ENCODE measurements around the gene ASB7.
"Not testable (repeated sequence)": the region's sequence is repeated elsewhere in the genome, so short reads cannot be mapped to it uniquely, and the experiment has no call there.

ASB7 gene

DNA sequence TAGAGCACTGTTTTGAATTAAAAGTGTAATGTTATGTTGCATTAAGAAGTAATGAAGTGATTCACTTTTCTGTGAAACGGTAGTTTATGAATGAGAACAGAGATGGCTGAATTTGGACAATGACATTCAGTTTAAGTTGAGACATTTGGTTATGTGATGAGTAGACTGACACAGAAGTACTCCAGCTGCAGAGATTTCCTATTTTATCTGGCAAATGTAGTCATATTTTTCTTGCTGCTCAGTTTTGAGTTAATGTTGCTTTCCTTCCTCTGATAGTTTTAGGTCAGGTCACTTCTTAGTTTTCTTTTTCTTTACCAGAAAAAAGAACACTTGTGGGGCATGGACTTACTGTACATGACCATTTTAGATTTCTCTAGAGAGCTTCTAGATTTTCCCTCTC, 51.2 kb downstream of the ASB7 start:
- no peak for DNase-seq

DNA sequence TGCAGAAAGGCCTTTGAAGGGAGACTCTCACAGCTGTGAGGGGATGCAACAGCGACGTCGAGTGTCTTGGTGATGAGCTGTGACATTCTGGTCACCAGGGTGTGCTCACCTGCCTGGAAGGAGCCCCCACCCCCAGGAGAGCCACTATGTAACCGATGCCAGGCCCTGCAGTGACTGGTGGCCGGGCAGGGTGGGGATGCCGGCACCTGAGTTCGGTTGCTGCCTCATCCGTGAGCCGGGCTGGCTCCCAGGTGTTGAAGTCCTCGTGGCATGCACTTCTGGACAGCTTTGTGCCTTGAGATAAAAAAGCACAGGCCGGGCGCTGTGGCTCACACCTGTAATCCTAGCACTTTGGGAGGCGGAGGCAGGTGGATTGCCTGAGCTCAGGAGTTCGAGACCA, 56.5 kb downstream of the ASB7 start:
- no peak for DNase-seq

DNA sequence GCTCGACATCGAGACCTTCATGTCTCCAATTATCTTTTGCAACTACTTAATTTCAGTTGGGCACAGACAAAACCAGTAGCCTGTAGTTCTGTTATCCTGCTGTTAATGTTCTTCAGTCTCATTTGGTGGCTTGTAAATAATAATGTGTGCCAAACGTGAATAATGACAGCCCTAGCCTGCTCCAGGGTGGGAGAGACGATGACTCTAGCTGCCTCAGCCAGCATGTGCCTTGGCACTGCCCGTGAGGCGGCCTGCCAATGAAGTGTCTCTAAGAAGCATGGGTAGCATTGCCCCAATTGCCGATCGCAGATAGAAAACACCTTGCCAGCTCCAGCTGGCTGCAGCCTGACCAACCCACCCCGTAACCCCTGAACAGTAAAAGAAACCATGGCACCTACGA, 58.8 kb downstream of the ASB7 start:
- DNase-seq: no peak

DNA sequence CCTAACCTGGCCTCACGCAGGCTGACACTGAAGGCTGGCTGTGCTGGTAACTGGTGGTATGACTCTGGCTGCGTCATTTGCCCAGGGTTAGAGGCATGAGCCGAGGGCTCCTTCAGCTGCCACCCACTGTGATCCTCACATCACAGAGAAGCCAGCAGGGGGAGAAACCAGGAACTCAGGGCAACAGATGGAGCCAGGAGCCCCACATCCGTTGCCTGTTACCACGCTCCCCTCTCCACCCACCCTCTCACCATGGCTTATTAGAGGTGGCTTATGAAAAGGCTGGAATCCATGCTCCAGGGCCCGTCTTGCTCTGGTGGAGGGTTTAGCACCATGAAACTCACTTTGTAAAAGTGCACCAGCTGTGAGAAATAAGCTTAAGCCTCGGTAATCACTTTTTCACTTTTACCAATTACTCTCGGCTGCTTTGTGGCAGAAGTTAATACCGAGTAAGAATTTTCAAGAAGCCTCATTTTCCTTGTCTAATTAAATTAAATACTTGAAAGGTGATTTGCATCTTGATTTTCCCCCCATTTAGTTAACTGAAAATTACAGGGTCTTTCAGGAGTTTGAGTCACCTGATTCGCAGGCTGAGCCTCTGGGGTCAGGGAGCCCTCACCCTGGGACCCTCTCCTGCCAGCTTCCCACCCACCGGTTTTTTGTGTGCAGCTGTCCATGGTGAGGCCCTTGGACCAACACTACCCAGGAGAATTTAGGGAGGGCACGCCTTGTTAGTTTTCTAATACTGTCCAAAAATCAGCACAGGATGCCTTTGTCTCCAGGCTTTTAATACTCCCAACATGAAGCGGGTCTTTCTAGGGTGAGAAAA, 60.9 kb downstream of the ASB7 start:
- no peak for DNase-seq

- DNase-seq: no peak
Observed at GRCh38 chr15:100663915-100664281, 61.5 kb downstream of the ASB7 start.

DNA sequence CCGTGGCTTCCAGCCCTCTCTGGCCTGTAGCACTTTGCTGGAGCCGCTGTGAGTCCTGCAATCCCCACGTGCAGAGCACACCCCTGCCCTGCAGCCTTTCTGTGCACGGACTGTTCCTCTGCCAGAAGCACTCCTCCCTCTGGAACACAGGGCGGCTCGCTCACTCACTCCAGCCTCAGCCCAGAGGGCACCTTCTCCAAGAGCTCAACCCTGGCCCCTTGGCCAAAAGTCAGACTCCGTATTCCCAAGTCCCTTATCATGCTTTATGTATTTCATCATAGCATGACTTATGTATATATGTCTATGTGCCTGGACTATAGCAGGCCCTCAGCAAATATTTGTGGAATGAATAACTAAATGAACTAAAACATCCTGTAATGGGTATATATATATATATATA, 63.2 kb downstream of the ASB7 start:
- DNase-seq: no peak

DNA sequence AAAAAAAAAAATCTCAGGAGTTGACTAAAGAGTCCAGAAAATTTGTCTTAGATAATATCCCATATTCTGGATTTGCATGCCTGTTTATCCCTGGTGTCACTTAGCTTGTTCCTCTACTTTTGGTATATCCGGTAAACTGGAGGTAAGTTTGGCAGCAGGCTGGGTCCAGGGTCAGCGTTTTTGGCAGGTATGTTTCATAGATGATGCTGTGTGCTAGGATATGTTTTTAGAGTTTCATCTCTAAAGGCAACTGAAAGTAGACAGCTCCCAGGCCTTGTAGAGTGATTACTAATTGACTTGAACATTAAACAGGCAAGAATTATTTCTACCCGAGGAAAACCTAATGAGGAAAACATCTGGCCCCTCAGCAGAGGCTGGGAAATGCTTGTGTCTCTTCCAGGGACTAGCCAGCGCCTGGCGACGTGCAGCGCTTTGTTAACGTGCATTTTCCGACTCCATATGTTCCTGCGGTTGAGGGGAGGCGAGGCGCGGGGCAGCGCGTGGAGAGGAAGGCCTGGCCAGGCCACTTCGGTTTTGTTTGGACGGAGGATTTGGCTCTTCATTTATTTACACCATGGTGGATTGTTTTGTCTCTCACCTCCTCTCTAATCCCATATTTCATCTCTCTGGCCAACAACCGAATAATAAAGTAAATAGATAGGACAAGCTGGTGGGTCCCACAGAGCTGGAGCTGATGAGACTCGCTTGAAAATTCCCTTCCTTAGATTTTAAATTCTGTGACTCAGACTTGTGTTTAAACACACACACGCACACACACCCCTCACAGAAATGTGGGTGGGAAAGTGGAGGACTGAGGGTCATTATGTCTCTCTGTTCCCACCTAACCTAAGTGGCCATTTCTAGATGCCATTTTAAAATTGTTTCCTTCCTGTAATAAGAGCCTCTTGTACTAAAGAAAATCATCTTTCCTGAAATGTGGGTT, 65.3 kb downstream of the ASB7 start:
- no peak for DNase-seq

DNA sequence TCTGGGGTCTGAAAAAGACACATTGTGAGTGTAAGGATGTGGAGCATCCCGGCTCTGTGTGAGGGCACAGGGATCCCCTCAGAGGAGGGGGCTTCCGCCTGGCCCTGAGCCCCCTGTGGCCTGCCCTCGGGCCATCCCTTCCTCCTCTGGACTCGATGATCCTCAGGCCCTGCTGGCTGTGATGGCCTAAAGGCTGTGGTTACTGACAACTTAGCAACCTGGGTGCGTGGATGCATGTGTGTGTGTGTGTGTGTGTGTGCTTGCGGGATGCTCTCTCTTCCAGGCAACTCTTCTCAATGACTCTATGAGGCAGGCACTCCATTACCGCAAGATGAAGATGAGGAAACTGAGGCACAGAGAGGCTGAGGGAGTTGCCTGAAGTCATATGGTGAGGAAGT, 66.0 kb downstream of the ASB7 start:
- no peak for DNase-seq

- no peak for DNase-seq
Observed at GRCh38 chr15:100669260-100669659, 66.9 kb downstream of the ASB7 start.

GRCh38 chr15:100670505-100671021, 68.2 kb downstream of the ASB7 start:
- no peak for DNase-seq

GRCh38 chr15:100671124-100671680, 68.8 kb downstream of the ASB7 start:
- no peak for DNase-seq

- DNase-seq: no peak
Observed at GRCh38 chr15:100671858-100672543, 69.6 kb downstream of the ASB7 start.

GRCh38 chr15:100672959-100673358, 70.6 kb downstream of the ASB7 start:
- DNase-seq: no peak

DNA sequence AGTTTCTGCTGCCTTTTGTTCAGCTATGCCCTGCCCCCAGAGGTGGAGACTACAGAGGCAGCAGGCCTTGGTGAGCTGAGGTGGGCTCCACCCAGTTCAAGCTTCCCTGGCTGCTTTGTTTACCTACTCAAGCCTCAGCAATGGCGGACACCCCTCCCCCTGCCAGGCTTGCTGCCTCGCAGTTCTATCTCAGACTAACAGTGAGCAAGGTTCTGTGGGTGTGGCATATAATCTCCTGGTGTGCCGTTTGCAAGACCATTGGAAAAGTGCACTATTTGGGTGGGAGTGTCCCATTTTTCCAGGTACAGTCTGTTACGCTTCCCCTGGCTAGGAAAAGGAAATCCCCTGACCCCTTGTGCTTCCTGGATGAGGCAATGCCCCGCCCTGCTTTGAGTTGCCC, 76.8 kb downstream of the ASB7 start:
- DNase-seq: not testable (repeated sequence)

DNA sequence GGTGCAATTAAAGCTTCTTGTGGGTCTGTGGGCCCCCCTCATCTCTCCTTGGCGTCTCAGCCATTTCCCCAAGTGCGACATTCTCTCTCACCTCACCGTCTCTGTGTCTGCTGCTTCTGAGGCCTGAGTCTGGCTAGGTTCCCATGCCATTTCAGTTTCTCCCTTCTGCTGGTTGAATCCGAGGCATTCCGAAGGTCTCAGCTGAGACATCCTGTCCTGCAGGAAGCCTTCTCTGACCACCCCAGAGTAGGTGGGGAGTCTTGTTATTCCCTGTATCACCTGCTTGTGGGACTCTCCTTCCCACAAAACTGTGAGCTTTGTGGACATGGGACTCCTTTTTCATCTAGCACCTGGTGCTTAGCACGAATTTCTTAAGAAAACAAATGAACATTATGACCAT, 78.3 kb downstream of the ASB7 start:
- no peak for DNase-seq

DNA sequence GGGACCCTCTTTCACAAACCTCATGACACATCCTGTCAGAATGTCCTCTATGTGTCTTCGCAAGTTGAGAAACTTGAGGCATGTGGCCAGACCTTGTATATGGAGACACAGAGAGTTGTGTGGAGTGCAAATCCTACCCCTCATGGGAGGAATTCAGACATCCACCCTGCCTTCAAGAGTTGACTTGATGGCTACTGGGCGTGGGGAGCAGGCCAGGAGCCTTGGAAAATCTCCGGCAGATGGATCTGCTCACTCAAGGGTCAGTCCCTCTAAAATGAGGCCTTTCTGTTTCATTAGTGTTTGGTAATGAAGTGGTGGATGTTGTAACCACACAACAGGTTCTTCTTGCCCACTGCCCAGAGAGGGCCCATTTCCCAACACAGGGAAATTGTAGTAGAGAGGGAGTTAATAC, 79.0 kb downstream of the ASB7 start:
- no peak for DNase-seq

GRCh38 chr15:100682468-100682867, 80.1 kb downstream of the ASB7 start:
- no peak for DNase-seq

- DNase-seq: no peak
Observed at GRCh38 chr15:100683434-100683833, 81.0 kb downstream of the ASB7 start.

- no peak for DNase-seq
Observed at GRCh38 chr15:100684591-100684990, 82.2 kb downstream of the ASB7 start.

- DNase-seq: no peak
Observed at GRCh38 chr15:100686021-100686724, 83.8 kb downstream of the ASB7 start.

- DNase-seq: no peak
Observed at GRCh38 chr15:100686725-100687473, 84.5 kb downstream of the ASB7 start.

All from T-helper 9 cell (primary cell).